GM12873 (cell line): Measurements from ENCODE around the gene TMEM45A.

Experiments used
- CTCF ChIP-seq: IDR thresholded peaks from 2 replicates; pipeline ENCODE4 v1.5.1; 2012; ENCODE audit warnings: low read depth, mild to moderate bottlenecking, moderate library complexity, low read length, control low read depth; ENCODE audit not compliant: insufficient read depth; ENCODE audit errors: missing control alignments

Gene TMEM45A

DNA sequence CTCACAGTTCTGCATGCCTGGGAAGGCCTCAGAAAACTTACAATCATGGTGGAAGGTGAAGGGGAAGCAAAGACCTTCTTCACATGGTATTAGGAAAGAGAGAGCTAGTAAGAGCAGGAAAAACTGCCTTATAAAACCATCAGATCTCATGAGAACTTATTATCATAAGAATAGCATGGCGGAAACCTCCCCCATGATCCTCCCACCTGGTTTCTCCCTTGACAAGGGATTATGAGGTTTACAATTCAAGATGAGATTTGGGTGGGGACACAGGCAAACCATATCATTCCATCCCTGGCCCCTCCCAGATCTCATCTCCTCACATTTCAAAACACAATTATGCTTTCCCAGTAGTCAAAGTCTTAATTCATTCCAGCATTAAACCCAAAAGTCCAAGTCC, 34.6 kb upstream of the TMEM45A start:
- no peak for TF ChIP-seq CTCF

GRCh38 chr3:100458814-100459213, 33.6 kb upstream of the TMEM45A start:
- TF ChIP-seq CTCF = no peak

DNA sequence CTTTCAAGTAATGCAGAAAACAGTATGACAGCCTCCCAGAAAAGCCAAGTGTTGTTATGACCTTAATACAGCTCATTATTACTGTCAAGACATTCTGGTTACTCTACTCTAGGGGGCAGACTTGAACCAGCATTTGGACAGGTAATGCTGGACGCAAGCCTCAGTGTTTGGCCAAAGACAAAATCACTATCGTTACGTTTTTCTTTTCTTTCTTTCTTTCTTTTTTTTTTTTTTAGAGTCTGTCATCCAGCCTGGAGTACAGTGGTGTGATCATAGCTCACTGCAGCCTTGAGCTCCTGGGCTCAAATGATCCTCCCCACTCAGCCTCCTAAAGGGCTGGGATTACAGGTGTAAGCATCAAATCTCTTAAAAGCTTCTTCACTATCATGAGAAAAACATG, 29.4 kb upstream of the TMEM45A start:
- TF ChIP-seq CTCF = peak; percentile 79

DNA sequence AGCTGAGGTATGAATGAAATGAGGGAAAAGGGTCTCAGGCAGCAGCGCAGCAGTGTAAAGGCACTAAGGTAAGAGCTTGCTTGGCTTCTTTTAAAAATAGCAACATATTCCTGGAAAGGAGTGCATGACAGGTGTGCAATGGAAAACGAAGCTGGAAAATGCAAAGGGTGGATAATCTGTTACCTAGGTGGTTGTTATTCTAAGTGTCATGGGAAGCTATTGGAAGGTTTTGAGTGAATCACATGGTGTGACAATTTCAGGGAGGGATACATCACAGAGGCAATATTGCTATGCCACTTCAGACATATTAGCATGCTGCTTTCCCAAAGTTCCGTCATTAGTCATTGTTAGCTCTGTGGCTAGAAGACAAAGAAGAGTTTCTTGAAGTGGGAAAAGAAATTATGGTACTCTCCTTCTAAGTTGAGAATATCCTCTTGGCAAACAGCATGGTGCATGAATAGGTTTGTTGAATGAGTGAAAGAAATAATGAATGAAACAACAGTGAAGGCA, 28.7 kb upstream of the TMEM45A start:
- no peak for TF ChIP-seq CTCF

- TF ChIP-seq CTCF = no peak
Measured at GRCh38 chr3:100465892-100466777, 26.3 kb upstream of the TMEM45A start.

GRCh38 chr3:100467133-100467532, 25.3 kb upstream of the TMEM45A start:
- no peak for TF ChIP-seq CTCF

GRCh38 chr3:100468676-100469075, 23.7 kb upstream of the TMEM45A start:
- TF ChIP-seq CTCF = no peak
